Endothelial cell of umbilical vein (primary cell): Measurements from ENCODE around the gene TARDBP.

ENCODE experiments used
- CTCF ChIP-seq, 2 donors: IDR thresholded peaks; 1 replicate in 1 of 2; 2 replicates in 1 of 2; pipeline ENCODE4 v1.5.1; 2011; ENCODE audit warnings: low read length in 2 of 2, mild to moderate bottlenecking in 2 of 2, moderate library complexity in 2 of 2, control low read depth in 1 of 2, inconsistent platforms in 1 of 2, low read depth in 1 of 2; ENCODE audit not compliant: insufficient read depth in 1 of 2; ENCODE audit errors: extremely low read depth in 1 of 2
- EZH2 ChIP-seq: IDR thresholded peaks from 2 replicates; pipeline ENCODE4 v1.6.1; 2012; ENCODE audit warnings: borderline replicate concordance, low read depth, mild to moderate bottlenecking, moderate library complexity, low read length, inconsistent platforms; ENCODE audit not compliant: severe bottlenecking
- FOS ChIP-seq: IDR thresholded peaks from 2 replicates; pipeline ENCODE4 v1.6.1; 2011; ENCODE audit warnings: mild to moderate bottlenecking, low read length, moderate library complexity, borderline replicate concordance; ENCODE audit not compliant: insufficient read depth
- GATA2 ChIP-seq: IDR thresholded peaks from 2 replicates; pipeline ENCODE4 v1.7.0; 2011; ENCODE audit warnings: low read depth, mild to moderate bottlenecking, moderate library complexity, mixed read lengths, low read length; ENCODE audit not compliant: insufficient read length, insufficient read depth
- JUN ChIP-seq: IDR thresholded peaks from 2 replicates; pipeline ENCODE4 v1.6.1; 2011; ENCODE audit warnings: borderline replicate concordance, low read depth; ENCODE audit not compliant: insufficient read length, insufficient read depth
- MAX ChIP-seq: IDR thresholded peaks from 2 replicates; pipeline ENCODE4 v1.6.1; 2011; ENCODE audit not compliant: insufficient read depth, insufficient read length
- MYC ChIP-seq: IDR thresholded peaks from one replicate; pipeline ENCODE4 v1.6.1; 2011; ENCODE audit warnings: mild to moderate bottlenecking, low read depth, low read length
- POLR2A ChIP-seq: IDR thresholded peaks from 2 replicates; pipeline ENCODE4 v1.6.1; 2012; ENCODE audit warnings: low read depth, mild to moderate bottlenecking, control low read depth, low read length
- POLR2AphosphoS5 ChIP-seq: IDR thresholded peaks from 2 replicates; pipeline ENCODE4 v1.6.1; 2012; ENCODE audit warnings: low read depth, mild to moderate bottlenecking, control low read depth, low read length, moderate library complexity; ENCODE audit not compliant: insufficient read depth

DNA sequence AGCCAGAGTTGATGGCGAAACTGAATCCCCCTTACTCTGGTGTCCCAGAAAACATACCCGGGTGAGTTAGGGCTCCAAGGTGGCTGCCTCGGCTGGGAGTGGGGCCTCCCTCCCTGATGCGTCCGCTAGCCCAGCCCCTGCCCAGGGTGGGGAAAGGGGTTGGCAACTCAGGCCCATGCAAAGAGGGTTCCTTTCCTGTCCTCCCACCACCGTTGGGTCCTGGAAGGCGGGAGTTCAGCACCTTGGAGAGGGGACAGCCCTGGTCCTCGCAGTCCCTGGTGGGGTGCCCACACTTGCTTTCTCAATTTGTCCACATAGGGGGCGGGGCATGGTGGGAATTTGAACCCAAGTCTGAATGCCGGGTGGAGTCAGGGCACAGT is 41.3 kb downstream of the TARDBP start:
- TF ChIP-seq CTCF (IDR thresholded peaks at IDR 0.05; ENCODE audit: extremely low read depth in 1 of 2, insufficient read depth in 1 of 2, low read depth in 1 of 2, low read length in 2 of 2) (no peak), POLR2A (peak; percentile 8), MAX (no peak), POLR2AphosphoS5 (no peak), EZH2 (no peak), GATA2 (no peak), FOS (no peak), MYC (no peak), JUN (no peak)
